H9 (cell line): ENCODE results near the gene PDZD8. TPM values are rescaled to one million over a fixed set of nuclear protein-coding genes. Genes with fewer than 3 reads are reported as not detected.

Experiments used
- DNase-seq: peaks from one replicate; pipeline ENCODE4 v3.0.0-alpha.2; 2017
- H2AFZ ChIP-seq: one replicate; pipeline ENCODE4 v1.6.1; 2013; ENCODE audit warnings: mild to moderate bottlenecking, low read length, control low read depth, moderate library complexity
- H2AK5ac ChIP-seq: 2 replicates; pipeline ENCODE4 v1.6.1; 2013; ENCODE audit warnings: low read length, control low read depth, mixed read lengths; ENCODE audit not compliant: insufficient read length
- H2BK120ac ChIP-seq: one replicate; pipeline ENCODE4 v1.6.1; 2013; ENCODE audit warnings: low read depth, mild to moderate bottlenecking, low read length, control low read depth, inconsistent platforms; ENCODE audit not compliant: poor library complexity, severe bottlenecking
- H2BK12ac ChIP-seq: 2 replicates; pipeline ENCODE4 v1.6.1; 2013; ENCODE audit warnings: low read length, control low read depth, mixed read lengths, low read depth; ENCODE audit not compliant: insufficient read length
- H2BK15ac ChIP-seq: 2 replicates; pipeline ENCODE4 v1.6.1; 2013; ENCODE audit warnings: low read depth, low read length, control low read depth
- H2BK20ac ChIP-seq: one replicate; pipeline ENCODE4 v1.6.1; 2013; ENCODE audit warnings: low read depth, mild to moderate bottlenecking, low read length, control low read depth, inconsistent platforms; ENCODE audit not compliant: poor library complexity, severe bottlenecking
- H2BK5ac ChIP-seq: 2 replicates; pipeline ENCODE4 v1.6.1; 2013; ENCODE audit warnings: low read length, control low read depth, mixed read lengths; ENCODE audit not compliant: insufficient read length
- H3K14ac ChIP-seq: 2 replicates; pipeline ENCODE4 v1.6.1; 2013; ENCODE audit warnings: low read length, control low read depth; ENCODE audit not compliant: insufficient read depth
- H3K18ac ChIP-seq: 2 replicates; pipeline ENCODE4 v1.6.1; 2013; ENCODE audit warnings: low read depth, mild to moderate bottlenecking, mixed read lengths, low read length, control low read depth; ENCODE audit not compliant: insufficient read length
- H3K23ac ChIP-seq: 2 replicates; pipeline ENCODE4 v1.6.1; 2013; ENCODE audit warnings: low read length, control low read depth, mixed read lengths, low read depth; ENCODE audit not compliant: insufficient read length
- H3K23me2 ChIP-seq: 2 replicates; pipeline ENCODE4 v1.6.1; 2013; ENCODE audit warnings: low read depth, mild to moderate bottlenecking, mixed read lengths, low read length, control low read depth; ENCODE audit not compliant: insufficient read length, poor library complexity, severe bottlenecking
- H3K27ac ChIP-seq: 2 replicates; pipeline ENCODE4 v1.5.1; 2013; ENCODE audit warnings: low read length, control low read depth, mixed read lengths, low read depth; ENCODE audit not compliant: insufficient read length
- H3K27me3 ChIP-seq: 2 replicates; pipeline ENCODE4 v1.6.1; 2013; ENCODE audit warnings: low read length, control low read depth, inconsistent platforms; ENCODE audit not compliant: insufficient read depth
- H3K4ac ChIP-seq: 2 replicates; pipeline ENCODE4 v1.6.1; 2013; ENCODE audit warnings: low read depth, mild to moderate bottlenecking, control low read depth, inconsistent platforms, low read length, moderate library complexity
- H3K4me1 ChIP-seq: 2 replicates; pipeline ENCODE4 v1.6.1; 2013; ENCODE audit warnings: low read length, control low read depth, inconsistent platforms; ENCODE audit not compliant: insufficient read depth
- H3K4me2 ChIP-seq: 2 replicates; pipeline ENCODE4 v1.6.1; 2013; ENCODE audit warnings: low read length, control low read depth, mixed read lengths; ENCODE audit not compliant: insufficient read length, insufficient read depth
- H3K56ac ChIP-seq: 2 replicates; pipeline ENCODE4 v1.6.1; 2013; ENCODE audit warnings: low read depth, mild to moderate bottlenecking, mixed read lengths, low read length, control low read depth; ENCODE audit not compliant: insufficient read length
- H3K79me1 ChIP-seq: 2 replicates; pipeline ENCODE4 v1.6.1; 2013; ENCODE audit warnings: low read depth, mild to moderate bottlenecking, moderate library complexity, low read length, control low read depth, inconsistent platforms; ENCODE audit not compliant: insufficient read depth, poor library complexity, severe bottlenecking
- H3K79me2 ChIP-seq: 2 replicates; pipeline ENCODE4 v1.6.1; 2013; ENCODE audit warnings: low read length, control low read depth, inconsistent platforms; ENCODE audit not compliant: insufficient read depth
- H3K9ac ChIP-seq: 2 replicates; pipeline ENCODE4 v1.6.1; 2013; ENCODE audit warnings: low read length, control low read depth, mixed read lengths; ENCODE audit not compliant: insufficient read length; ENCODE audit errors: extremely low read depth
- H3K9me3 ChIP-seq: one replicate; pipeline ENCODE4 v1.6.1; 2013; ENCODE audit warnings: low read depth, low read length, inconsistent platforms; ENCODE audit not compliant: control insufficient read depth
- H3T11ph ChIP-seq: one replicate; pipeline ENCODE4 v1.6.1; 2013; ENCODE audit warnings: mild to moderate bottlenecking, low read length, control low read depth, inconsistent platforms
- H4K20me1 ChIP-seq: one replicate; pipeline ENCODE4 v1.6.1; 2013; ENCODE audit not compliant: control insufficient read depth, insufficient read length, insufficient read depth
- H4K5ac ChIP-seq: 2 replicates; pipeline ENCODE4 v1.6.1; 2013; ENCODE audit warnings: low read depth, mild to moderate bottlenecking, mixed read lengths, low read length, control low read depth; ENCODE audit not compliant: insufficient read length
- H4K8ac ChIP-seq: replicated peaks from 2 replicates; pipeline ENCODE4 v1.6.1; 2013; ENCODE audit warnings: low read length, control low read depth, mixed read lengths, low read depth; ENCODE audit not compliant: insufficient read length
- H4K91ac ChIP-seq: 2 replicates; pipeline ENCODE4 v1.6.1; 2013; ENCODE audit warnings: low read depth, mild to moderate bottlenecking, moderate library complexity, mixed read lengths, low read length, control low read depth; ENCODE audit not compliant: insufficient read length
- H3K27ac Mint-ChIP-seq, 3 experiments: 2 replicates in 2 of 3; 3 replicates in 1 of 3; pipeline ENCODE4 v1.8.0; 2020 to 2021; ENCODE audit warnings: mixed read lengths in 3 of 3, mild to moderate bottlenecking in 1 of 3, moderate library complexity in 1 of 3
- H3K27me3 Mint-ChIP-seq: 2 replicates; pipeline ENCODE4 v1.8.0; 2021; ENCODE audit warnings: low read depth, mild to moderate bottlenecking, moderate library complexity, mixed read lengths
- H3K36me3 Mint-ChIP-seq, 3 experiments: 2 replicates in 2 of 3; 3 replicates in 1 of 3; pipeline ENCODE4 v1.8.0; 2020 to 2021; ENCODE audit warnings: low read depth in 3 of 3, mixed read lengths in 3 of 3; ENCODE audit not compliant: insufficient read depth in 1 of 3
- H3K4me1 Mint-ChIP-seq, 2 experiments: 2 replicates each; pipeline ENCODE4 v1.8.0; 2020; ENCODE audit warnings: mixed read lengths in 2 of 2
- H3K4me3 Mint-ChIP-seq, 2 experiments: 2 replicates in 1 of 2; 3 replicates in 1 of 2; pipeline ENCODE4 v1.8.0; 2020 to 2021; ENCODE audit warnings: mild to moderate bottlenecking in 2 of 2, mixed read lengths in 2 of 2, moderate library complexity in 1 of 2
- H3K9me3 Mint-ChIP-seq, 2 experiments: 2 replicates in 1 of 2; 3 replicates in 1 of 2; pipeline ENCODE4 v1.8.0; 2020; ENCODE audit warnings: mild to moderate bottlenecking in 2 of 2, mixed read lengths in 2 of 2, moderate library complexity in 1 of 2
- CTCF ChIP-seq: fragments of 200-600 bp; sonication (generic); conservative IDR thresholded peaks from 3 replicates; pipeline ENCODE4 v1.8.0; 2021; ENCODE audit warnings: antibody characterized with exemption, mild to moderate bottlenecking
- WGBS: extraction: QIAGEN DNeasy Blood & Tissue Kit; methylation state at CpG from one replicate; pipeline ENCODE4 v1.1.7; 2013; ENCODE audit warnings: missing lambda C conversion rate, low lambda C conversion rate, mixed read lengths; ENCODE audit not compliant: insufficient read length; ENCODE audit errors: extremely low coverage; 5-methylcytosine and 5-hydroxymethylcytosine counted together
- total RNA-seq: library from RNA; stranded (reverse); gene quantifications from 2 replicates; pipeline ENCODE4 v1.2.1, GENCODE V29; 2021

The PDZD8 gene
- total RNA-seq, 1 experiment from 2014 or later, result 38.2 TPM

- Mint-ChIP-seq H3K4me1 (peaks cover 18 to 22% of the 10 kb centered on the region in 2 experiments; a peak in 3 of 4 replicates), H3K4me3 (no peak overlapping the region), H3K27ac (peak overlapping the region in 1 of 3 experiments; percentile 31; a peak in 1 of 7 replicates), H3K9me3 (no peaks in the 10 kb centered on the region), H3K27me3 (peaks cover 10% of the 10 kb centered on the region; the same call in 1 of the 2 replicates), H3K36me3 (no peaks in the 10 kb centered on the region)
- no peaks in the 10 kb centered on the region for H3K79me1 ChIP-seq
- H2BK20ac ChIP-seq, result no peak overlapping the region
- H4K91ac ChIP-seq, result no peak overlapping the region
- H3K27ac ChIP-seq, result no peak overlapping the region
- H2AFZ ChIP-seq, result no peak overlapping the region
- no peak overlapping the region for H4K5ac ChIP-seq
- H3K18ac ChIP-seq, result no peak overlapping the region
- H2BK120ac ChIP-seq, result no peak overlapping the region
- H3T11ph ChIP-seq, result no peak overlapping the region
- H3K9ac ChIP-seq, result no peak overlapping the region
- H4K8ac ChIP-seq, result no peak overlapping the region
- no peak for TF ChIP-seq CTCF
- no peaks in the 10 kb centered on the region for H3K4me1 ChIP-seq
- H3K14ac ChIP-seq, result no peak overlapping the region
- no peaks in the 10 kb centered on the region for H3K9me3 ChIP-seq
- WGBS, result no CpG with 5 or more reads among the region's 5 CpGs
- no peak overlapping the region for H3K56ac ChIP-seq
- H2AK5ac ChIP-seq, result no peak overlapping the region
- no peak overlapping the region for H3K23ac ChIP-seq
- no peak for DNase-seq
- no peak overlapping the region for H2BK12ac ChIP-seq
- no peaks in the 10 kb centered on the region for H3K27me3 ChIP-seq
- no peak overlapping the region for H3K4ac ChIP-seq
- no peaks in the 10 kb centered on the region for H3K23me2 ChIP-seq
- H2BK15ac ChIP-seq, result no peak overlapping the region
- H2BK5ac ChIP-seq, result no peak overlapping the region
- H3K4me2 ChIP-seq, result no peak overlapping the region
- H3K79me2 ChIP-seq, result no peaks in the 10 kb centered on the region
- no peaks in the 10 kb centered on the region for H4K20me1 ChIP-seq
Observed at GRCh38 chr10:117408436-117409384, 33.5 kb upstream of the PDZD8 start.
